Measurements from ENCODE around the gene DSCAML1. TPM values are rescaled to one million over a fixed set of nuclear protein-coding genes. Genes with fewer than 3 reads are reported as not detected.

DSCAML1 gene
- total and polyA plus RNA-seq, 10 of the 15 experiments (the other 5 are each of a cell fraction or from before 2014, with no cell fraction given): 0.03 to 0.18 (median 0.06) TPM; not detected in 1

DNA sequence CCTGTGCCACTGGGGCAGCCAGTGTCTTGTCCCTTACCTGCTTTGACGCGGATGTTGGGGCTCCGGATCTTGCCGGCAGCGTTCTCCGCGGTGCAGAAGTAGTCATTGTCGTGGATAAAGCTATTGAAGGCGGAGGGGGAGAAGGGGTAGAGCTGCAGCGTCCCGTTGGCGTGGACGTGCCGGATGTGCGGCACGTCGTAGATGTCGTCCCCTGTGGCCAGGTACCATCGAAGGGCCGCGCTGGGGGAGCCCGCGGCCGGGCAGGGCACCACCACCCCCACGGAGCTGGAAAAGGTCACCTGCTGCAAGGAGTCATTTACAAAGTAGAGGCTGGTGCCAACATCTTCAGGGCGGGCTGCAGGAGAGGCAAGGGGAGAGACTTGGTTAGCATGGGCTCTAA is 16.6 kb downstream of the DSCAML1 start (continued):
- TF ChIP-seq, protein P1, sequence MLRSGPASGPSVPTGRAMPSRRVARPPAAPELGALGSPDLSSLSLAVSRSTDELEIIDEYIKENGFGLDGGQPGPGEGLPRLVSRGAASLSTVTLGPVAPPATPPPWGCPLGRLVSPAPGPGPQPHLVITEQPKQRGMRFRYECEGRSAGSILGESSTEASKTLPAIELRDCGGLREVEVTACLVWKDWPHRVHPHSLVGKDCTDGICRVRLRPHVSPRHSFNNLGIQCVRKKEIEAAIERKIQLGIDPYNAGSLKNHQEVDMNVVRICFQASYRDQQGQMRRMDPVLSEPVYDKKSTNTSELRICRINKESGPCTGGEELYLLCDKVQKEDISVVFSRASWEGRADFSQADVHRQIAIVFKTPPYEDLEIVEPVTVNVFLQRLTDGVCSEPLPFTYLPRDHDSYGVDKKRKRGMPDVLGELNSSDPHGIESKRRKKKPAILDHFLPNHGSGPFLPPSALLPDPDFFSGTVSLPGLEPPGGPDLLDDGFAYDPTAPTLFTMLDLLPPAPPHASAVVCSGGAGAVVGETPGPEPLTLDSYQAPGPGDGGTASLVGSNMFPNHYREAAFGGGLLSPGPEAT (IDR thresholded peaks at IDR 0.05; ENCODE audit: low read depth): no peak
- TF ChIP-seq POU2F2 (IDR thresholded peaks at IDR 0.05; ENCODE audit: borderline replicate concordance, low read depth, low read length) (no peak), TCF3 (IDR thresholded peaks at IDR 0.05; ENCODE audit: borderline replicate concordance, insufficient read depth, low read depth, low read length) (no peak), BHLHE40 (IDR thresholded peaks at IDR 0.05; ENCODE audit: borderline replicate concordance in 1 of 2, low read depth in 2 of 2, low read length in 1 of 2) (no peak)
- TF ChIP-seq, protein P2, sequence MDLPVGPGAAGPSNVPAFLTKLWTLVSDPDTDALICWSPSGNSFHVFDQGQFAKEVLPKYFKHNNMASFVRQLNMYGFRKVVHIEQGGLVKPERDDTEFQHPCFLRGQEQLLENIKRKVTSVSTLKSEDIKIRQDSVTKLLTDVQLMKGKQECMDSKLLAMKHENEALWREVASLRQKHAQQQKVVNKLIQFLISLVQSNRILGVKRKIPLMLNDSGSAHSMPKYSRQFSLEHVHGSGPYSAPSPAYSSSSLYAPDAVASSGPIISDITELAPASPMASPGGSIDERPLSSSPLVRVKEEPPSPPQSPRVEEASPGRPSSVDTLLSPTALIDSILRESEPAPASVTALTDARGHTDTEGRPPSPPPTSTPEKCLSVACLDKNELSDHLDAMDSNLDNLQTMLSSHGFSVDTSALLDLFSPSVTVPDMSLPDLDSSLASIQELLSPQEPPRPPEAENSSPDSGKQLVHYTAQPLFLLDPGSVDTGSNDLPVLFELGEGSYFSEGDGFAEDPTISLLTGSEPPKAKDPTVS (IDR thresholded peaks at IDR 0.05; ENCODE audit: low read depth, low read length): no peak

DNA sequence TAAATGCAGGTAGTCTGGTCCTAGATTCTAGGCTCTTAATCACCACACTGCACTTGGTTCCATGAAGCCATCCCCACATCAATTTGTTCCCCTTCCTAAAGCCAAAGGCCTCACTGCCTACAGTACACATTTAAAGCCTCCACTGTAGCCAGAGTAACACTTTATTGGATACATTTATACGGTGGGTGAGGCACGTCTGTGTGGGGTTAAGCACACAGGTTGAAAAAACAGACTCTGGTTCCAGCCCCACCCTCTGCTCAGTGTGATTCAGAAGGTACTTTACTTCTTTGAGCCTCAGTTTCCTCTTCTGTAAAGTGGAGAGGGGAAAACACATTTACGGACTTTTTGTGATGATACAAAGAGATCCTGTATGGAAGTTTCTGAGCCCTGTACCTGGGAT is 22.5 kb downstream of the DSCAML1 start:
- CTCF ChIA-PET: no interaction called here
- no TSS peak for BruUV-seq (replicated peaks)
- ATAC-seq (no peak), DNase-seq (ENCODE audit: low read depth, low spot score) (no peak), FAIRE-seq (no peak)
- POLR2A ChIA-PET: no interaction called here
- intact Hi-C loops (cut with micrococcal nuclease; ENCODE audit: unreplicated experiment) (no loop called here), in situ Hi-C loops (cut with MboI) (no loop called here)
- Histone ChIP-seq H2AFZ (ENCODE audit: control insufficient read depth, low read depth, low read length) (no peak overlapping the region), H3K9me3 (replicated peaks; ENCODE audit: control insufficient read depth, insufficient read depth, low read length) (no peaks in the 10 kb centered on the region), H3K27me3 (replicated peaks in 1 of 2; ENCODE audit: control insufficient read depth in 2 of 2, insufficient read depth in 2 of 2, low read length in 1 of 2) (peaks cover 3 to 7% of the 10 kb centered on the region in 2 experiments), H3K79me2 (ENCODE audit: control insufficient read depth, insufficient read depth, low read length) (no peaks in the 10 kb centered on the region), H3K4me3 (no peak overlapping the region), H4K20me1 (ENCODE audit: control insufficient read depth, insufficient read depth) (no peaks in the 10 kb centered on the region), H3K4me2 (ENCODE audit: control insufficient read depth, insufficient read depth) (no peak overlapping the region), H3K9ac (ENCODE audit: control insufficient read depth, insufficient read depth, low read length) (no peak overlapping the region), H3K27ac (ENCODE audit: control insufficient read depth, insufficient read depth) (no peak overlapping the region), H3K4me1 (ENCODE audit: control insufficient read depth, insufficient read depth, low read length) (no peaks in the 10 kb centered on the region), H3K36me3 (ENCODE audit: control insufficient read depth in 2 of 2, insufficient read depth in 2 of 2, low read length in 1 of 2) (no peaks in the 10 kb centered on the region)
- RAD21 ChIA-PET (ENCODE audit: unreplicated experiment): no interaction called here
- 9% methylated on average over 3 of the region's 3 CpGs for WGBS (ENCODE audit: insufficient coverage, insufficient replicate concordance, low lambda C conversion rate, missing lambda C conversion rate)
- SMC1A ChIA-PET (ENCODE audit: uncharacterized antibody, unreplicated experiment): no interaction called here
- TF ChIP-seq JUND (IDR thresholded peaks at IDR 0.05; ENCODE audit: low read depth, low read length) (no peak), MEF2B (IDR thresholded peaks at IDR 0.05; ENCODE audit: partially characterized antibody, poor library complexity, severe bottlenecking) (no peak), BACH1 (IDR thresholded peaks at IDR 0.05; ENCODE audit: borderline replicate concordance) (no peak), RB1 (IDR thresholded peaks at IDR 0.05; ENCODE audit: borderline replicate concordance) (no peak), RELA (IDR thresholded peaks at IDR 0.05; ENCODE audit: borderline replicate concordance, partially characterized antibody) (no peak)
- TF ChIP-seq, protein P3, sequence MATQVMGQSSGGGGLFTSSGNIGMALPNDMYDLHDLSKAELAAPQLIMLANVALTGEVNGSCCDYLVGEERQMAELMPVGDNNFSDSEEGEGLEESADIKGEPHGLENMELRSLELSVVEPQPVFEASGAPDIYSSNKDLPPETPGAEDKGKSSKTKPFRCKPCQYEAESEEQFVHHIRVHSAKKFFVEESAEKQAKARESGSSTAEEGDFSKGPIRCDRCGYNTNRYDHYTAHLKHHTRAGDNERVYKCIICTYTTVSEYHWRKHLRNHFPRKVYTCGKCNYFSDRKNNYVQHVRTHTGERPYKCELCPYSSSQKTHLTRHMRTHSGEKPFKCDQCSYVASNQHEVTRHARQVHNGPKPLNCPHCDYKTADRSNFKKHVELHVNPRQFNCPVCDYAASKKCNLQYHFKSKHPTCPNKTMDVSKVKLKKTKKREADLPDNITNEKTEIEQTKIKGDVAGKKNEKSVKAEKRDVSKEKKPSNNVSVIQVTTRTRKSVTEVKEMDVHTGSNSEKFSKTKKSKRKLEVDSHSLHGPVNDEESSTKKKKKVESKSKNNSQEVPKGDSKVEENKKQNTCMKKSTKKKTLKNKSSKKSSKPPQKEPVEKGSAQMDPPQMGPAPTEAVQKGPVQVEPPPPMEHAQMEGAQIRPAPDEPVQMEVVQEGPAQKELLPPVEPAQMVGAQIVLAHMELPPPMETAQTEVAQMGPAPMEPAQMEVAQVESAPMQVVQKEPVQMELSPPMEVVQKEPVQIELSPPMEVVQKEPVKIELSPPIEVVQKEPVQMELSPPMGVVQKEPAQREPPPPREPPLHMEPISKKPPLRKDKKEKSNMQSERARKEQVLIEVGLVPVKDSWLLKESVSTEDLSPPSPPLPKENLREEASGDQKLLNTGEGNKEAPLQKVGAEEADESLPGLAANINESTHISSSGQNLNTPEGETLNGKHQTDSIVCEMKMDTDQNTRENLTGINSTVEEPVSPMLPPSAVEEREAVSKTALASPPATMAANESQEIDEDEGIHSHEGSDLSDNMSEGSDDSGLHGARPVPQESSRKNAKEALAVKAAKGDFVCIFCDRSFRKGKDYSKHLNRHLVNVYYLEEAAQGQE (IDR thresholded peaks at IDR 0.05; ENCODE audit: low read depth, low read length): no peak
- TF ChIP-seq, protein P4, sequence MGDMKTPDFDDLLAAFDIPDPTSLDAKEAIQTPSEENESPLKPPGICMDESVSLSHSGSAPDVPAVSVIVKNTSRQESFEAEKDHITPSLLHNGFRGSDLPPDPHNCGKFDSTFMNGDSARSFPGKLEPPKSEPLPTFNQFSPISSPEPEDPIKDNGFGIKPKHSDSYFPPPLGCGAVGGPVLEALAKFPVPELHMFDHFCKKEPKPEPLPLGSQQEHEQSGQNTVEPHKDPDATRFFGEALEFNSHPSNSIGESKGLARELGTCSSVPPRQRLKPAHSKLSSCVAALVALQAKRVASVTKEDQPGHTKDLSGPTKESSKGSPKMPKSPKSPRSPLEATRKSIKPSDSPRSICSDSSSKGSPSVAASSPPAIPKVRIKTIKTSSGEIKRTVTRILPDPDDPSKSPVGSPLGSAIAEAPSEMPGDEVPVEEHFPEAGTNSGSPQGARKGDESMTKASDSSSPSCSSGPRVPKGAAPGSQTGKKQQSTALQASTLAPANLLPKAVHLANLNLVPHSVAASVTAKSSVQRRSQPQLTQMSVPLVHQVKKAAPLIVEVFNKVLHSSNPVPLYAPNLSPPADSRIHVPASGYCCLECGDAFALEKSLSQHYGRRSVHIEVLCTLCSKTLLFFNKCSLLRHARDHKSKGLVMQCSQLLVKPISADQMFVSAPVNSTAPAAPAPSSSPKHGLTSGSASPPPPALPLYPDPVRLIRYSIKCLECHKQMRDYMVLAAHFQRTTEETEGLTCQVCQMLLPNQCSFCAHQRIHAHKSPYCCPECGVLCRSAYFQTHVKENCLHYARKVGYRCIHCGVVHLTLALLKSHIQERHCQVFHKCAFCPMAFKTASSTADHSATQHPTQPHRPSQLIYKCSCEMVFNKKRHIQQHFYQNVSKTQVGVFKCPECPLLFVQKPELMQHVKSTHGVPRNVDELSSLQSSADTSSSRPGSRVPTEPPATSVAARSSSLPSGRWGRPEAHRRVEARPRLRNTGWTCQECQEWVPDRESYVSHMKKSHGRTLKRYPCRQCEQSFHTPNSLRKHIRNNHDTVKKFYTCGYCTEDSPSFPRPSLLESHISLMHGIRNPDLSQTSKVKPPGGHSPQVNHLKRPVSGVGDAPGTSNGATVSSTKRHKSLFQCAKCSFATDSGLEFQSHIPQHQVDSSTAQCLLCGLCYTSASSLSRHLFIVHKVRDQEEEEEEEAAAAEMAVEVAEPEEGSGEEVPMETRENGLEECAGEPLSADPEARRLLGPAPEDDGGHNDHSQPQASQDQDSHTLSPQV (IDR thresholded peaks at IDR 0.05): no peak

Measured in GM12878 (cell line).